Ishikawa (cell line): ENCODE results near the gene DAND5.

Experiments
- CREB1 ChIP-seq: IDR thresholded peaks from 2 replicates; pipeline ENCODE4 v1.6.1; 2012; ENCODE audit warnings: low read depth
- EP300 ChIP-seq: IDR thresholded peaks from 2 replicates; pipeline ENCODE4 v1.6.1; 2012; ENCODE audit warnings: borderline replicate concordance
- FOXM1 ChIP-seq: IDR thresholded peaks from 2 replicates; pipeline ENCODE4 v1.6.1; 2012; ENCODE audit warnings: low read depth, borderline replicate concordance
- REST ChIP-seq: IDR thresholded peaks from 2 replicates; pipeline ENCODE4 v1.6.1; 2012; ENCODE audit warnings: low read depth, mild to moderate bottlenecking

- TF ChIP-seq EP300 (no peak), CREB1 (no peak), REST (no peak), FOXM1 (no peak)
Measured at GRCh38 chr19:13014101-13014920, 44.9 kb downstream of the DAND5 start.
